22Rv1 (cell line): ENCODE results near the gene NRXN3.

Source experiments
- ZFX ChIP-seq: fragments of 450-650 bp; IDR thresholded peaks from 2 replicates; pipeline ENCODE4 v1.6.1; 2017; ENCODE audit warnings: antibody characterized with exemption, borderline replicate concordance
- TF ChIP-seq, protein P1 (sequence below): fragments of 450-650 bp; IDR thresholded peaks from 2 replicates; pipeline ENCODE4 v1.5.1; 2017; ENCODE audit warnings: mild to moderate bottlenecking

GRCh38 chr14:79580414-79580813 lies 1410.2 kb downstream of the NRXN3 start:
- TF ChIP-seq, protein P1, sequence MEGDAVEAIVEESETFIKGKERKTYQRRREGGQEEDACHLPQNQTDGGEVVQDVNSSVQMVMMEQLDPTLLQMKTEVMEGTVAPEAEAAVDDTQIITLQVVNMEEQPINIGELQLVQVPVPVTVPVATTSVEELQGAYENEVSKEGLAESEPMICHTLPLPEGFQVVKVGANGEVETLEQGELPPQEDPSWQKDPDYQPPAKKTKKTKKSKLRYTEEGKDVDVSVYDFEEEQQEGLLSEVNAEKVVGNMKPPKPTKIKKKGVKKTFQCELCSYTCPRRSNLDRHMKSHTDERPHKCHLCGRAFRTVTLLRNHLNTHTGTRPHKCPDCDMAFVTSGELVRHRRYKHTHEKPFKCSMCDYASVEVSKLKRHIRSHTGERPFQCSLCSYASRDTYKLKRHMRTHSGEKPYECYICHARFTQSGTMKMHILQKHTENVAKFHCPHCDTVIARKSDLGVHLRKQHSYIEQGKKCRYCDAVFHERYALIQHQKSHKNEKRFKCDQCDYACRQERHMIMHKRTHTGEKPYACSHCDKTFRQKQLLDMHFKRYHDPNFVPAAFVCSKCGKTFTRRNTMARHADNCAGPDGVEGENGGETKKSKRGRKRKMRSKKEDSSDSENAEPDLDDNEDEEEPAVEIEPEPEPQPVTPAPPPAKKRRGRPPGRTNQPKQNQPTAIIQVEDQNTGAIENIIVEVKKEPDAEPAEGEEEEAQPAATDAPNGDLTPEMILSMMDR, result no peak
- no peak for TF ChIP-seq ZFX
